Measurements from ENCODE around the gene DHFR2.
A peak's percentile ranks its signal among the peaks of the same experiment; 100 is the strongest.

The DHFR2 gene

DNA sequence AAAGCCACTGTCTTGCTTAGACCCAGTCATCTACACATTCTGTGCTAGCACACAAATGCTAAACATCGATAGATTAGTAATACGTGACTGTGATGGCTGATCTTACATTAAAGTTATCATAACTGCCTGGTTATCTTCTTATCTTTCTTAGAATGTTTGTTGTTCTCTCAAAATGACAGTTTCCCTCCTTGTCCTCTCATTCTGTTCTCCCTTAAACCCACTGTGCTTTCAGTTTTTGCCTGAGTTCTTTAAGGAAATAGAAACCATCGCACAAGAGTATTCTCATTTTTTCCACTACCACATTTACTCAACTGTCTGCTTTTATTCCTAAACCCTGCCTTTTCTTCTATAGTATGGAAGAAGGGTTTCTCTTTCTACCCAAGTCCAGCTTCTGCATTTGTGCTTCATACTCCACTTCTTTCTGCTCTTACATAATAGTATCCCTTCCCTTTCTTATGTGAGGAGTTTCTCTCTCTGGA lies 51.4 kb downstream of the DHFR2 start:
- peak in 1 of 3 donors; percentile 4 for DNase-seq
- CTCF ChIA-PET: interaction anchor here (1.2 to 1.4 kb wide), 2 partner anchors 55 to 59 kb away, joined by 3 to 7 read pairs; no protein-coding TSS in a partner anchor
- H3K4me1 ChIP-seq (ENCODE audit: control extremely low read depth in 1 of 4, control insufficient read depth in 4 of 4, insufficient read depth in 4 of 4, low read length in 3 of 4): no peaks in the 10 kb centered on the region
- H3K27me3 ChIP-seq (replicated peaks in 2 of 5; ENCODE audit: control insufficient read depth in 4 of 5, insufficient read depth in 5 of 5, low read length in 4 of 5): no peaks in the 10 kb centered on the region
- POLR2A ChIA-PET: no interaction called here
- peaks cover 0 to 2% (median 0%) of the 10 kb centered on the region in 4 experiments for H3K36me3 ChIP-seq (ENCODE audit: control insufficient read depth in 4 of 4, insufficient read depth in 4 of 4, low read length in 3 of 4)
- H3K4me3 ChIP-seq (ENCODE audit: control insufficient read depth in 1 of 7, extremely low read depth in 1 of 7, insufficient read depth in 4 of 7, low read depth in 2 of 7, low read length in 6 of 7): no peak overlapping the region
- H3K9me3 ChIP-seq (ENCODE audit: control extremely low read depth in 1 of 5, control insufficient read depth in 4 of 5, insufficient read depth in 2 of 5, low read depth in 1 of 5, low read length in 4 of 5): no peaks in the 10 kb centered on the region
- 85% methylated on average over 2 of the region's 3 CpGs for WGBS (ENCODE audit: insufficient coverage)
- no peak overlapping the region for H3K27ac ChIP-seq (ENCODE audit: insufficient read depth in 1 of 2, low read depth in 1 of 2, low read length in 2 of 2, poor library complexity in 1 of 2, severe bottlenecking in 2 of 2)

DNA sequence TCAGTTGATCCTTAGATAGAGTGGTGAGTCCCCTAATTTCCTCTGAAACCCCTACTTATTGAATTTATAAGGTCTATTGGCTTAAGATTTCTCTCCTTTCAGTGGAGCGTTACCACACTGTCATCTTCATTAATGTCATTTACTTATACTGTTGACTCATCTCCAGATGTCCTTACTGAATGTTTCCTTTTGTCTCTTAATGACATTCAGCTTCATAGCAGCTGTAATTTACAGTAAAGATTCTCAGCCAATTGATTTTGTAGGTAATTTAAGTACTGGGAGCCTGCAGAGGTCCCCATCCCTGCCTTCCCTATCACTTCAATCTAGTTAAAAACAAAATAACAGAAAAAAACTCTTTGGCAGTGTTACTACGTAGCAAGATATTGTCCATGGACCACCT lies 53.1 kb downstream of the DHFR2 start:
- Histone ChIP-seq H3K27ac (ENCODE audit: insufficient read depth in 1 of 2, low read depth in 1 of 2, low read length in 2 of 2, poor library complexity in 1 of 2, severe bottlenecking in 2 of 2) (no peak overlapping the region), H3K36me3 (ENCODE audit: control insufficient read depth in 4 of 4, insufficient read depth in 4 of 4, low read length in 3 of 4) (peaks cover 0 to 2% (median 0%) of the 10 kb centered on the region in 4 experiments), H3K9me3 (ENCODE audit: control extremely low read depth in 1 of 5, control insufficient read depth in 4 of 5, insufficient read depth in 2 of 5, low read depth in 1 of 5, low read length in 4 of 5) (no peaks in the 10 kb centered on the region), H3K4me3 (ENCODE audit: control insufficient read depth in 1 of 7, extremely low read depth in 1 of 7, insufficient read depth in 4 of 7, low read depth in 2 of 7, low read length in 6 of 7) (no peak overlapping the region), H3K27me3 (replicated peaks in 2 of 5; ENCODE audit: control insufficient read depth in 4 of 5, insufficient read depth in 5 of 5, low read length in 4 of 5) (no peaks in the 10 kb centered on the region), H3K4me1 (ENCODE audit: control extremely low read depth in 1 of 4, control insufficient read depth in 4 of 4, insufficient read depth in 4 of 4, low read length in 3 of 4) (no peaks in the 10 kb centered on the region)
- CTCF ChIA-PET: no interaction called here
- WGBS (ENCODE audit: insufficient coverage): 92% methylated on average over 2 of the region's 2 CpGs
- DNase-seq: no peak
- POLR2A ChIA-PET: no interaction called here

DNA sequence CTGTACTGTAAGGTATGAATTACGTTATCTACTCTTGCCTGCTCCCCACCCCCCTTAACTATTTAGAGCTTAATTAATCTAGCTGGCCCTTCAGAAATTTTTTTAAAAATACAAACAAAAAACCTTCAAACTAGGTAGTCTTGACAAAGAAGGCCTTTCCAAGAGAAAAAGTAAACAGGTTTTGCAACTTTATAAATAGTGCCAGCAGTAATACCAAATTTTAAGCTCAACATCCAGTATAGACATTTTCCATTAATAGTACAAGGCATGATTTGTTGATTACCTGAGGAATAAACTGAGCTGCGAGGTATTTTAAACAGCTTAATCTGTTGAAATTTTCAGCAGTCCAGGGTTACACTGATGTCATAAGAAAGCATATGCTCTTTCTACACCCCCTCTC lies 54.5 kb downstream of the DHFR2 start:
- Histone ChIP-seq H3K4me1 (ENCODE audit: control extremely low read depth in 1 of 4, control insufficient read depth in 4 of 4, insufficient read depth in 4 of 4, low read length in 3 of 4) (no peaks in the 10 kb centered on the region), H3K27ac (ENCODE audit: insufficient read depth in 1 of 2, low read depth in 1 of 2, low read length in 2 of 2, poor library complexity in 1 of 2, severe bottlenecking in 2 of 2) (no peak overlapping the region), H3K36me3 (ENCODE audit: control insufficient read depth in 4 of 4, insufficient read depth in 4 of 4, low read length in 3 of 4) (peaks cover 0 to 2% (median 0%) of the 10 kb centered on the region in 4 experiments), H3K9me3 (ENCODE audit: control extremely low read depth in 1 of 5, control insufficient read depth in 4 of 5, insufficient read depth in 2 of 5, low read depth in 1 of 5, low read length in 4 of 5) (no peaks in the 10 kb centered on the region), H3K27me3 (replicated peaks in 2 of 5; ENCODE audit: control insufficient read depth in 4 of 5, insufficient read depth in 5 of 5, low read length in 4 of 5) (no peaks in the 10 kb centered on the region), H3K4me3 (ENCODE audit: control insufficient read depth in 1 of 7, extremely low read depth in 1 of 7, insufficient read depth in 4 of 7, low read depth in 2 of 7, low read length in 6 of 7) (no peak overlapping the region)
- WGBS (ENCODE audit: insufficient coverage): 100% methylated on average over 1 of the region's 2 CpGs
- no peak for DNase-seq
- POLR2A ChIA-PET: no interaction called here
- CTCF ChIA-PET: interaction anchor here (1.0 to 2.0 kb wide), 4 partner anchors 12 to 62 kb away, joined by 3 to 5 read pairs (median 3); no protein-coding TSS in a partner anchor

All from common myeloid progenitor, CD34-positive (primary cell).